ENCODE data around the gene TRIP12.
"Not testable (repeated sequence)": the region's sequence is repeated elsewhere in the genome, so short reads cannot be mapped to it uniquely, and the experiment has no call there.

The TRIP12 gene

GRCh38 chr2:229774237-229774636, 147.6 kb downstream of the TRIP12 start:
- no peak for DNase-seq

- no peak for DNase-seq
Observed at GRCh38 chr2:229768235-229768634, 153.6 kb downstream of the TRIP12 start.

DNA sequence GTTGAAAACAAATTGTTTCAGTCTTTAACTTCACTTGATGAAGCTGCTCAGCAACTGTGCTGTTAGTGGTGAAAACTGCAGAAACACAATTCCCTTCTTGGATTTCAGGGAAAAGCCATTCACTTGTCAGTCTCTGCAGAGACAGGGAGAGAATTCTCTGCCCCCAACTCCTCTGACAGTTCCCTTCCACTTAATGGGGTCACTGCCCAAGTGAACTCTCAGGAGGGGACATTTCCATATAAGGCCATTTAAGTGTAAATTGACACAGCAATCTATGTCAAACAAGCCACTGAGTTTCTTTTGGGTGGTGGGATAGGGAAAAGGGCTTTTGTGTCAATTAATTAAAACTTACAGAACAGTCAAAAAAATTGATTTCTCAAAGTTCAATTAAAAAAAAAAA, 156.1 kb downstream of the TRIP12 start:
- no peak for DNase-seq

- DNase-seq, result no peak
Observed at GRCh38 chr2:229761663-229762062, 160.1 kb downstream of the TRIP12 start.

GRCh38 chr2:229757462-229757861, 164.3 kb downstream of the TRIP12 start:
- not testable (repeated sequence) for DNase-seq

- DNase-seq, result no peak
Observed at GRCh38 chr2:229752970-229753729, 168.7 kb downstream of the TRIP12 start.

DNA sequence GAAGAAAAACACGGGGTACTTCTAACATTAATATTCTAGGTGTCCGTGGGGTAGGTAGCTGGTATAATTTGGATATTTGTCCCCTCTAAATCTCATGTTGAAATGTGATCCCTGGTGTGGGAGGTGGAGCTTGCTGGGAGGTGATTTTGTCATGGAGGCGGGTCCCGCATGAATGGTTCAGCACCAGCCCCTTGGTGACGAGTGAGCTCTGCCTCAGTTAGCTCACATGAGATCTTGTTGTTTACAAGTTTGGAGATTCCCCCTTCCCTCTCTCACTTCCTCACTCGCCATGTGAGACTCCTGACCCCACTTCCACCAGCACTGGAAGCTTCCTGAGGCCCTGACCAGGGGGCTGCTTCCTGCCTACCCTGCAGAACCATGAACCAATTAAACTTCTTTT, 172.0 kb downstream of the TRIP12 start:
- no peak for DNase-seq

DNA sequence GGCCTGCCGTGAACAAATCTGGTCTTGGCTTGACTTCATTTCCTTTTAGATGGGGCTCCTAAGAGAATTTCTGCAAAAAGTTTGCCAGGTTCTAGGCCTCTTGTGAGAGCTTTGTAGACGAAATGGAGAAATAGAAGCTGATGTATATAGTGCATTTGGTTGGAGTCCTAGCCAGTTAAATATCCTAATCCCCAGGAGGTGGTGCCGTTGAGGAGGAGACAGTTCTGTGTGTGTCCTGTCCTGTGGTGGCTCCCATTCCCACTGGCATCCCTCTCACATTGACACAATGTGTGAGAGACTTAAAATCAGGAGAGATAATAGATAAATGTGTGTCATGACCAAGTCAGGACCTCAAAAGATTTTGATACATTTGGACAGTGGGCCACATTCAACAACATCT, 172.9 kb downstream of the TRIP12 start:
- no peak for DNase-seq

GRCh38 chr2:229742691-229743090, 179.1 kb downstream of the TRIP12 start:
- not testable (repeated sequence) for DNase-seq

GRCh38 chr2:229740279-229740678, 181.5 kb downstream of the TRIP12 start:
- no peak for DNase-seq

DNA sequence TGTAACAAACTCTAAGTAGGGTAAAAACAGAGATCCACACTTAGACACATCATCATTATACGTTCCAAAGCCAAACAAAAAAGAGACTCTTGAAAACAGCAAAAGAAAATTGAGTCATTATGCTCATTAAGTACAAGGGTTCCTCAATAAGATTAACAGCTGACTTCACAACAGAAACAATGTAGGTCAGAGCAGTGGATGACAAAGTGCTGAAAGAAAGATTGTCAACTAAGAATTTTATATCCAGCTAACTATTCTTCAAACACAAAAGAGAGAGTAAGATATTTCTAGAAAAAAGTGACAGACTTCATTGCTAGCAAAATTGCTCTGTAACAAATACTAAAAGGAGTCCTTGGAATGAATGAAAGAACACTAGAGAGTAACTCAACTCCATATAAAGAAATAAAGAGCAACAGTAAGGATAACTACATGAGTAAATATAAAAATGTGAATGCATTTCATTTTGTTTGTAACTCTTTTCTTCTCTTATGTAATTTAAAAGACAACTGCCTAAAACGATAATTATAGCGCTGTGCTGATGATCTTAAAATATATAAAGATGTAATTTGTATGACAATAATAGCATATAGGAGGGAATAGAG, 183.7 kb downstream of the TRIP12 start:
- DNase-seq, result no peak

DNA sequence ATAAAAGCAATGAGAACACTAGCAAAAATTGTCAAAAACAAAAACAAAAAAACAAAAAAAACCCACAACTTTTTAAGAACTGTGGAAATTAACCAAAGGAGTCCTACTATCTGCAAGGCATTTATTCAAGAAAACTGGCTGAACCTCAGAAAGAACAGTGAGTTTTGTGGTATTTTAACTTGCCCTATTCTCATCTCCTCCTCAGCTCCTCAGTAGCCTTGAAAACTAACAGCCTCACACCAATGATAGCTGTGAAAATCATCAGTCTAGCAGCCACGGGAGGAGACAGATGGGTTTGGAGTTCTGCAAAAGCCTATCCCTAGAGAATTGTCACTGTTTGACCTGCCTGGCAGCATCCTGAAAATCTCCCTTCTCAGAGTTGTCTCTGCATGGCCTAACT, 187.4 kb downstream of the TRIP12 start:
- DNase-seq, result no peak

GRCh38 chr2:229733611-229734245, 188.1 kb downstream of the TRIP12 start:
- DNase-seq, result no peak

GRCh38 chr2:229732897-229733296, 188.9 kb downstream of the TRIP12 start:
- DNase-seq, result no peak

DNA sequence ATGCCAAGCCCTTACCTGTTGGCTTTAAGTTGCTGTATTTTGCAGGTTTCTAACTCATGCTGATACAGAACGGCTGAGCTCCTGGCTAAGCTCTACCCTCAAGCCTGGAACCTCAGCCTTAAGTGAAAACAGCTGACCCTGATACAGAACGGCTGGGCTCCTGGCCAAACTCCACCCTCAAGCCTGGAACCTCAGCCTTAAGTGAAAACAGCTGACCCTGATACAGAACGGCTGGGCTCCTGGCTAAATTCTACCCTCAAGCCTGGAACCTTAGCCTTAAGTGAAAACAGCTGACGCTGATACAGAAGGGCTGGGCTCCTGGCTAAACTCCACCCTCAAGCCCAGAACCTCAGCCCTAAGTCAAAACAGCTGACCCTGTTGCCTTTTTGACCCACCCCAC, 189.9 kb downstream of the TRIP12 start:
- no peak for DNase-seq

DNA sequence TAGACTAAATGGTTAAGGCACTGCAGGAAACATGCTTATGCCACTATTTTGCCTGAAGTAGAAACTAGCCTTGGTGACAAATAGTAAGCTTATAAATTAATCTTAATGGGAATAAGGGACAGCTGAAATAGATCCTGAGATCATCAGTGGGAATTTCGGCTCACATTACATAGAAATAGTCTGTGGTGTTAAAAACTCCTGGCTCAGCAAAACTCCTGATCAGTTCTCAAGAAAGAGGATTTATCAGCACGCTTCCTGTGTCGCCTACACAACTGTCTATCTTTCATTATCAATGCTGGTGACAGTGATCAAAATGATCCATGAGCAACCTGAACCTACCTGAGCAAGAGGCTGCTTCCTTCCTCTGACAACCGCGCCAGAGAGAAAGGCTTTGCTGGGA, 190.4 kb downstream of the TRIP12 start:
- DNase-seq, result no peak

DNA sequence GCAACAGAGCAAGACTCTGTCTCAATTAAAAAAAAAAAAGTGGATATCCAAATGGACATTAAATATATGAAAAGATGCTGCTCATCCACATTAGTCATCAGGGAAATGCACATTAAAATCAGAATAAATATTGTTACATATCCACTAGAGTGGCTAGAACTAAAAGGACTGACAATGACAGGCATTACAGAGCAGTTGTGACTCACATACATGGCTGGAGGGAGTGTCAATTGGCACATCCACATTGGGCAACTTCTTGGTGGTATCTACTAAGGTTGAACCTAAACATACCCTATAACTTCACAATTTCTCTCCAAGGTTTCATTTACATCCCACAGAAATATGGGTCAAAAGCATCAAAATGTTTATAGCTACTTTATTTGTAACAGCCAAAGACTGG, 193.4 kb downstream of the TRIP12 start:
- no peak for DNase-seq

- no peak for DNase-seq
Observed at GRCh38 chr2:229726643-229727042, 195.2 kb downstream of the TRIP12 start.

DNA sequence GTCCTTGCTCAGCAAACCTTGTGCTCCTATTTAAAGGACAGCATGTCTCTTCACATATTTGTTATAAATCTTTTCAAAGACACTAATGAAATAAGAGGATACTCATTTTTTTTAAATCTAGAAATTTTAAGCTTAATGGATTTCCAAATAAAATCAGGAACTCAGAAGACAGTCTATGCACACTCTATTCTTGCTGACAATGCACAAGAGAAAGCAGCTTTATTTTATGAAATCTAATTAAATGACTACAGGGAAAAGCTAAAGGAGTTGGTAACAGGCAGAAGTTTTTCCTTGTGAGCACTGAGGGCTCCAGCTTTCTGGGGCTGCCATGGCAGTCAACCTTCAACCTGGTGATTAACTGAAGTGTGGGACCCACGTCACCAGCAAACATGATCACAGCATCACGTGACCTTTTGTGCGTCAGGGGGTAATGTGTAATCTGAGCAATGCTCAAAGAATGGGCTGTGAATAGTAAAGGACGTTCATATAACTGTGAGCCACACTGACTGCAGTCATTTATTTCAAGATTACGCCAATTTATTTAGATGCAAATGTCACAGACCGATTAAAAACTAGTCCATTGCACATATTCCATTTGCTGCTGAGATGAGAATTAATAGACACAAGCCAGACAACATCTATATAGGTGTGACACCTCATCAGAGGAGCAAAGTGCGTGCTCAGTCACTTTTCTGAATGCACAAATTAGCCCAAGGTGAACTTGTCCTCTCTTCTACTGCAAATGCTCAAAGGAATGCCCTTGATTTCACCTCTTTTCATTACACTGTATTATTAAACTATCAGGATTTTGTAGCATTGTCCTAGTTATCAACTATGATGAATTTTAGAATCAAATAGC, 195.9 kb downstream of the TRIP12 start:
- peak in 1 of 51 donors; percentile 15 for DNase-seq

- not testable (repeated sequence) for DNase-seq
Observed at GRCh38 chr2:229723192-229723591, 198.6 kb downstream of the TRIP12 start.

DNA sequence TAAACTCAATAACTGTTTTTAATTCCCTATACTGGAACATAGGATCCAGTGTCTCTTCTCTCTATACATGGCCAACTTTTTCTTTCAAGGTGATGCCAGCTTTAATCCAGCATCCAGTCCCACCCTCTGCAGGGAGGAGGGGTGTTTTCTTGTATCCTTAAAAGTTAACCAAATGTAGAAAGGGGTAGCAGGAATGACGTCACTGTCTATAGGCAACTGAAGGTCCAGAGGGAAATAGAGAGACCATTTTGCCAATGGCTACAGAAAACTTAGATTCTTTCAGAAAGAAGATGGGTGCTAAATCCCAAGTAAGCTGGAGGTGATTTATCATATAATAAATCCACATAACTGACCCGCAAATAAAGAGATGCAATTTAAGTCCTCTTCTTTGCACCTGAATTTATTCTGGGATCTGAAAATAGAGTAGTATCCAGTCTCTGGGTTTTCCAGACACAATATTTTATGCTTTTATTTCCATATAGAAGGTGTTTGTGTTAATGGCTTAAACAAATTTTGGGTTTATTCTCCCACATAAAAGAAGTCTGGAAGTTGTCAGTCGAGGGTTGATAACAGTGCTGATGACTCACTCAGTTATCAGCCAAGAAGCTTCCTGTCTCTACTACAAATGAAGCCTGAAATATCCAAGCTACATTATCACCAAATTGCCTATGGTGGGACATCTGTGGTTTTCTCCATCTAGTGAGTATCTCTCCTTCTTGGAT, 201.7 kb downstream of the TRIP12 start:
- DNase-seq, result no peak
